ENCODE results near the gene GCNA.

Gene GCNA

DNA sequence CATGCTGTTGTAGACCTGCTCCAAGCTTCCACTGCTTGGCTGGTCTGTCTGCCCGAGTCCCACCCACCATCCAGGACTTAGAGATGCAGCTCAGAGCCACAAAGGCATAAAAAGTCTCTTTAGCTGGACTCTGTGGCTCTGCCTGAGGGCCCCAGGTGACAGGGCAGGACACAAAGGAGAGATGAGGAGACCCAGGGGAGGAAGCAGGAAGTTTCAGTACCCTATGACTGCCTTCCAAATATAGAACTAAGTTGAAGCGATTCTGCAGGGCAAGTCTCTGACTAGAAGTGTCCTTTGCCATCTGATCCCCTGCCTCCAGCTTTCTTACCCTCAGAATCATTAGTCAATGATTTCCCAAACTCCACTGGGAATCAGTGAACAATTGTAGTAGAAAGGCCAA lies 51.2 kb downstream of the GCNA start:
- no peak for TF ChIP-seq CTCF (conservative IDR thresholded peaks at IDR 0.05; ENCODE audit: low read depth, low read length)
- DNase-seq (ENCODE audit: low read depth): no peak

GRCh38 chrX:71632923-71633657 lies 54.9 kb downstream of the GCNA start:
- no peak overlapping the region for H3K4me3 ChIP-seq (ENCODE audit: low read depth, low read length)
- no peak for DNase-seq (ENCODE audit: low read depth)
- TF ChIP-seq CTCF (conservative IDR thresholded peaks at IDR 0.05; ENCODE audit: low read depth, low read length): no peak

More for the DNA sequence above, 51.2 kb downstream of the GCNA start:
- H3K4me3 ChIP-seq (ENCODE audit: low read depth, low read length): no peak overlapping the region

GRCh38 chrX:71634366-71634765 lies 56.1 kb downstream of the GCNA start:
- DNase-seq (ENCODE audit: low read depth): no peak
- H3K4me3 ChIP-seq (ENCODE audit: low read depth, low read length): no peak overlapping the region
- TF ChIP-seq CTCF (conservative IDR thresholded peaks at IDR 0.05; ENCODE audit: low read depth, low read length): no peak

DNA sequence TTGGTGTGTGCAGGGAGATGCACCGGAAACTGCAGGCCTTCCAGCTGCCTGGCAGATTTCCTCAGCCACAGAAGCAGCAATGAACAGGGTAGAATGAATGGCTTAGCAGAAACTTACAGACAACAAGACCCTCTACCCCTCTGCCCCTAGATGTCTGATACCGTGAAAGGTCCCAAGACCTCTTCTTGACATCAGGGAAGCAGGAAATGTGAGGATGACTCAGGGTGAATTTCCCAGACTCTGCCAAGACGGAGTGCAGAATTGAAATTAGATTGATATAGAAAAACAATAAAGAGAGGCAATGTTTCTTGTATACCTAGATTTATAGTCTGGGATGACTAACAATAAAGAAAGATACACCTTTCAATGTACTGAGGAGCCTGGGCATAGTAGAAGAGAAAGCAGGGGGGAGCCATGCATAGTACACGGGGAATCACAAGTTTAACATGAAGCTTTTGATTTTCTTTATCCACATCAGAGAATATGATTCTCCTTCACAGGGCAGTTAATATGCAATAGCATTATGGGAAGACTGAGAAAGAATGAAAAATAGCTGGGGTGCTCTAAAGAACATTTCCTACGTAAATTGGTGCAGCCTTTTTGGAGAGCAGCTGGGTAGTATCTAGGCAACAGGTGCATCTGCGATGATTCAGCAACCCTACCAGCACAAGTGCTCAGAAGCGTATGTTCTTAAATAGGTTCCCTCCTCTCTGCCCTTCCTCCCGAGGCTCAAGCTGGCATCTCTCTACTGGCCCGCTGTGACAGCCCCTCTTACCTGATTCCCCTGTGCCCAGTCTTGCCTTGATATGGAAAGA lies 58.4 kb downstream of the GCNA start:
- TF ChIP-seq CTCF (conservative IDR thresholded peaks at IDR 0.05; ENCODE audit: low read depth, low read length): no peak
- no peak overlapping the region for H3K4me3 ChIP-seq (ENCODE audit: low read depth, low read length)
- DNase-seq (ENCODE audit: low read depth): no peak

DNA sequence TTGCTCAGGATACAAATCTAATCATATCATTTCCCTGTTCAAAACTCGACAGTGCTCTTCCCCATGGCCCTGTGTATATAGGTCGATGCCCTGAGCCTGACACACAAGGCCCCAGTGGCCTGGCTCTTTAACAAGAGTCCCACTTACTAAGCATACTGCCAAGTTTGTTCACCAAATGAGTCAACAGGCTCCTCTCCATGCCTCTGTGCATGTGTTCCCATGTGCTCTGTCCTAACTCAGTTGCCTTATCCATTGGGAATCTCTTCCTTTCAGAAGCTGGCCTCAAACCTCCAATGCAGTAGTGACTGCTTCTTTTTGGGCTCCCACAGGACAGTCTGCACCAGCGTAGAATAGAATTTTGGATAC lies 59.0 kb downstream of the GCNA start:
- DNase-seq (ENCODE audit: low read depth): no peak
- no peak overlapping the region for H3K4me3 ChIP-seq (ENCODE audit: low read depth, low read length)
- TF ChIP-seq CTCF (conservative IDR thresholded peaks at IDR 0.05; ENCODE audit: low read depth, low read length): no peak

DNA sequence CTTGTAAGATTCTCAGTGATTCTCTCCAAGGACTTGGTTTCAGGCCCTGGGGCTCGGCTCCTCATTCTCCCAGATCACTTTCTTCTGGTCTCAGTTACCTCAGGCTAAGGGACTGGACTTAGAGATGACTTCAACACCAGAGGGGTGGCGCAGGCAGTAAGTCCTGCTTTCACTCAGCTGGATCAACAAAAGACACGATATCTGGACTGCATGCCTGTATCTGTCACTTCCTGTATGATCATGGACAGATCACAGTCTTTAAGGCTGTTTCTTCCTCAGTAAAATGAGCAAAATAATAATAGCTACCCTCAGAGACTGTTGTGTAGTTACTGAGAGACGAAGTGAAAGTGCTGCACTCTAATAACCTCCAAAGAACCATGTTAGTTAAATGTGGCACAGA lies 59.6 kb downstream of the GCNA start:
- DNase-seq (ENCODE audit: low read depth): peak; percentile 49
- no peak for TF ChIP-seq CTCF (conservative IDR thresholded peaks at IDR 0.05; ENCODE audit: low read depth, low read length)
- no peak overlapping the region for H3K4me3 ChIP-seq (ENCODE audit: low read depth, low read length)
